HepG2 (cell line): Measurements from ENCODE around the gene CPEB4. TPM values are rescaled to one million over a fixed set of nuclear protein-coding genes. Genes with fewer than 3 reads are reported as not detected.
A peak's percentile ranks its signal among the peaks of the same experiment; 100 is the strongest.

Source experiments
- BCL6 ChIP-seq: IDR thresholded peaks from 2 replicates; pipeline ENCODE4 v1.6.1; 2016; ENCODE audit warnings: missing genetic modification reagents, missing compliant biosample characterization
- DPF2 ChIP-seq: sonication (generic); formaldehyde crosslinking; IDR thresholded peaks from 2 replicates; pipeline ENCODE4 v1.4.0; 2020; ENCODE audit warnings: mild to moderate bottlenecking, low read depth, missing genetic modification reagents, borderline replicate concordance
- HMG20A ChIP-seq: IDR thresholded peaks from 2 replicates; pipeline ENCODE4 v1.6.1; 2016; ENCODE audit warnings: borderline replicate concordance
- HMGXB4 ChIP-seq, 2 experiments: sonication (generic) in 1 of 2; formaldehyde crosslinking in 1 of 2; IDR thresholded peaks; 2 replicates each; pipeline versions ENCODE4 v1.4.0 to v1.6.1; 2018 to 2020; ENCODE audit warnings: missing genetic modification reagents in 2 of 2, borderline replicate concordance in 1 of 2, low read depth in 1 of 2, mild to moderate bottlenecking in 1 of 2, missing biosample characterization in 1 of 2
- HOXA5 ChIP-seq: sonication (generic); formaldehyde crosslinking; IDR thresholded peaks from 2 replicates; pipeline ENCODE4 v1.4.0; 2020; ENCODE audit warnings: missing genetic modification reagents
- MLLT10 ChIP-seq: sonication (generic); formaldehyde crosslinking; IDR thresholded peaks from 2 replicates; pipeline ENCODE4 v1.4.0; 2020; ENCODE audit warnings: missing genetic modification reagents
- PTBP1 ChIP-seq: fragments of 200-400 bp; formaldehyde crosslinking; IDR thresholded peaks from 2 replicates; pipeline ENCODE4 v1.6.1; 2018; ENCODE audit warnings: low read length, low read depth; ENCODE audit not compliant: poor library complexity, severe bottlenecking
- RERE ChIP-seq: IDR thresholded peaks from 2 replicates; pipeline ENCODE4 v1.6.1; 2016; ENCODE audit warnings: low read depth, missing genetic modification reagents, missing compliant biosample characterization
- RNF219 ChIP-seq: sonication (generic); formaldehyde crosslinking; IDR thresholded peaks from 2 replicates; pipeline ENCODE4 v1.5.0; 2020; ENCODE audit warnings: mild to moderate bottlenecking, missing genetic modification reagents
- SMARCC2 ChIP-seq: fragments of 450-650 bp; IDR thresholded peaks from 2 replicates; pipeline ENCODE4 v1.6.1; 2017; ENCODE audit warnings: antibody characterized with exemption, mild to moderate bottlenecking
- ZNF18 ChIP-seq: sonication (generic); formaldehyde crosslinking; IDR thresholded peaks from 2 replicates; pipeline ENCODE4 v1.8.0; 2022; ENCODE audit warnings: mild to moderate bottlenecking, missing genetic modification reagents; ENCODE audit not compliant: insufficient replicate concordance
- ZNF3 ChIP-seq: IDR thresholded peaks from 2 replicates; pipeline ENCODE4 v1.7.0; 2017; ENCODE audit warnings: inconsistent platforms
- ZNF382 ChIP-seq: sonication (generic); formaldehyde crosslinking; IDR thresholded peaks from 2 replicates; pipeline ENCODE4 v1.5.0; 2020; ENCODE audit warnings: missing genetic modification reagents, mild to moderate bottlenecking, borderline replicate concordance
- ZNF460 ChIP-seq: sonication (generic); formaldehyde crosslinking; IDR thresholded peaks from 2 replicates; pipeline ENCODE4 v1.5.1; 2020; ENCODE audit warnings: missing genetic modification reagents, mild to moderate bottlenecking, borderline replicate concordance
- ZNF549 ChIP-seq: sonication (generic); formaldehyde crosslinking; IDR thresholded peaks from 2 replicates; pipeline ENCODE4 v1.5.0; 2020; ENCODE audit warnings: missing genetic modification reagents
- ZNF570 ChIP-seq: sonication (generic); formaldehyde crosslinking; IDR thresholded peaks from 2 replicates; pipeline ENCODE4 v1.4.0; 2020; ENCODE audit warnings: mild to moderate bottlenecking, missing genetic modification reagents, borderline replicate concordance
- ZNF629 ChIP-seq: sonication (generic); formaldehyde crosslinking; conservative IDR thresholded peaks from 2 replicates; pipeline ENCODE4 v1.5.0; 2020; ENCODE audit warnings: missing genetic modification reagents
- ZNF747 ChIP-seq: sonication (generic); formaldehyde crosslinking; IDR thresholded peaks from 2 replicates; pipeline ENCODE4 v1.8.1; 2023; ENCODE audit warnings: missing genetic modification reagents, mild to moderate bottlenecking, borderline replicate concordance
- ZNF816 ChIP-seq: sonication (generic); formaldehyde crosslinking; IDR thresholded peaks from 2 replicates; pipeline ENCODE4 v1.8.0; 2022; ENCODE audit warnings: missing genetic modification reagents, mild to moderate bottlenecking, borderline replicate concordance
- ZNF883 ChIP-seq: sonication (generic); formaldehyde crosslinking; IDR thresholded peaks from 2 replicates; pipeline ENCODE4 v1.5.1; 2020; ENCODE audit warnings: mild to moderate bottlenecking, missing genetic modification reagents; ENCODE audit errors: not compliant biosample characterization
- polyA plus RNA-seq, 8 experiments: library from polyadenylated mRNA; depleted of rRNA in 3 of 8; stranded (reverse) in 7 of 8; unstranded in 1 of 8; fragments of >200 nt; fragmentation: Illumina TruSeq in 4 of 8; extraction: Trizol in 4 of 8; gene quantifications; 2 replicates each; pipeline versions ENCODE4 v1.2.1 to v1.2.3, GENCODE V29; 2011 to 2016; ENCODE audit warnings: low read depth in 4 of 8, missing spikeins in 1 of 8, mixed read lengths in 1 of 8; ENCODE audit not compliant: insufficient read depth in 1 of 8
- total RNA-seq, 5 experiments: library from RNA; depleted of rRNA; stranded (reverse); fragments of >200 nt; fragmentation: Illumina TruSeq; extraction: Trizol; gene quantifications; 2 replicates each; pipeline ENCODE4 v1.2.3, GENCODE V29; 2016; ENCODE audit warnings: low read depth in 1 of 5

The CPEB4 gene
- total and polyA plus RNA-seq, 2 of the 13 experiments (the other 11 are each of a cell fraction or from before 2014, with no cell fraction given): 7.7 to 26.7 TPM

GRCh38 chr5:173946323-173946722 is 58.2 kb downstream of the CPEB4 start (continued):
- TF ChIP-seq ZNF570: no peak
- TF ChIP-seq ZNF747: no peak
- TF ChIP-seq HMG20A: peak; percentile 31; the same call in 1 of the 2 replicates
- TF ChIP-seq HMGXB4 (CRISPR knock-in tag; IDR thresholded peaks at IDR 0.05; ENCODE audit: borderline replicate concordance in 1 of 2, low read depth in 1 of 2): no peak
- TF ChIP-seq DPF2 (CRISPR knock-in tag): no peak
- TF ChIP-seq ZNF382 (CRISPR knock-in tag): no peak
- TF ChIP-seq RNF219: no peak
- TF ChIP-seq SMARCC2: no peak
- no peak for TF ChIP-seq RERE
- no peak for TF ChIP-seq ZNF549 (CRISPR knock-in tag)
- no peak for TF ChIP-seq ZNF460 (CRISPR knock-in tag)
- TF ChIP-seq ZNF629 (CRISPR knock-in tag): no peak
- no peak for TF ChIP-seq ZNF816 (CRISPR knock-in tag)
- no peak for TF ChIP-seq HOXA5
- TF ChIP-seq BCL6 (CRISPR knock-in tag): peak; percentile 33; the same call in 1 of the 2 replicates
- no peak for TF ChIP-seq MLLT10 (CRISPR knock-in tag)
- no peak for TF ChIP-seq ZNF18 (CRISPR knock-in tag)
- no peak for TF ChIP-seq ZNF883
- TF ChIP-seq ZNF3: no peak
- no peak for TF ChIP-seq PTBP1
